ENCODE results near the gene TMEM191C.
"Not testable (repeated sequence)": the region's sequence is repeated elsewhere in the genome, so short reads cannot be mapped to it uniquely, and the experiment has no call there.

- TF ChIP-seq CTCF (IDR thresholded peaks at IDR 0.05); ZFX (IDR thresholded peaks at IDR 0.05; ENCODE audit: borderline replicate concordance): not testable (repeated sequence)
Measured at GRCh38 chr22:21440676-21441075, 26.5 kb upstream of the TMEM191C start.

All from 22Rv1 (cell line).